Measurements from ENCODE around the gene DRC7. TPM values are rescaled to one million over a fixed set of nuclear protein-coding genes. Genes with fewer than 3 reads are reported as not detected.
"Not testable (repeated sequence)": the region's sequence is repeated elsewhere in the genome, so short reads cannot be mapped to it uniquely, and the experiment has no call there.

The DRC7 gene
- total RNA-seq, 6 experiments from 2014 or later = not detected

- no peaks in the 10 kb centered on the region for H3K36me3 Mint-ChIP-seq (ENCODE audit: low read depth)
Observed at GRCh38 chr16:57742543-57742942, 47.9 kb downstream of the DRC7 start.

GRCh38 chr16:57743458-57743857, 48.9 kb downstream of the DRC7 start:
- Mint-ChIP-seq H3K27ac (no peak overlapping the region), H3K4me1 (ENCODE audit: low read depth) (no peaks in the 10 kb centered on the region)

More at GRCh38 chr16:57742543-57742942, 47.9 kb downstream of the DRC7 start:
- Mint-ChIP-seq H3K9me3 (no peaks in the 10 kb centered on the region), H3K27me3 (ENCODE audit: insufficient read depth) (no peaks in the 10 kb centered on the region; the same call in 1 of the 2 replicates), H3K4me3 (no peak overlapping the region), H3K4me1 (ENCODE audit: low read depth) (peaks cover 4% of the 10 kb centered on the region), H3K27ac (no peak overlapping the region)
- TF ChIP-seq CTCF (IDR thresholded peaks at IDR 0.05) = no peak
- no peak for DNase-seq

GRCh38 chr16:57743886-57744641, 49.5 kb downstream of the DRC7 start:
- Mint-ChIP-seq H3K36me3 (ENCODE audit: low read depth) (no peaks in the 10 kb centered on the region), H3K4me1 (ENCODE audit: low read depth) (no peaks in the 10 kb centered on the region), H3K27me3 (ENCODE audit: insufficient read depth) (no peaks in the 10 kb centered on the region; the same call in 1 of the 2 replicates), H3K9me3 (no peaks in the 10 kb centered on the region), H3K4me3 (no peak overlapping the region), H3K27ac (no peak overlapping the region)
- DNase-seq = no peak
- no peak for TF ChIP-seq CTCF (IDR thresholded peaks at IDR 0.05)

More at GRCh38 chr16:57743458-57743857, 48.9 kb downstream of the DRC7 start:
- H3K27me3 Mint-ChIP-seq (ENCODE audit: insufficient read depth) = no peaks in the 10 kb centered on the region; the same call in 1 of the 2 replicates
- DNase-seq = no peak
- H3K4me3 Mint-ChIP-seq = no peak overlapping the region
- no peaks in the 10 kb centered on the region for H3K9me3 Mint-ChIP-seq
- TF ChIP-seq CTCF (IDR thresholded peaks at IDR 0.05) = peak; percentile 18; the same call in 1 of the 2 replicates
- no peaks in the 10 kb centered on the region for H3K36me3 Mint-ChIP-seq (ENCODE audit: low read depth)

- Mint-ChIP-seq H3K36me3 (ENCODE audit: low read depth) (no peaks in the 10 kb centered on the region), H3K27ac (no peak overlapping the region), H3K4me1 (ENCODE audit: low read depth) (no peaks in the 10 kb centered on the region), H3K9me3 (no peaks in the 10 kb centered on the region), H3K4me3 (no peak overlapping the region), H3K27me3 (ENCODE audit: insufficient read depth) (no peaks in the 10 kb centered on the region; the same call in 1 of the 2 replicates)
- no peak for TF ChIP-seq CTCF (IDR thresholded peaks at IDR 0.05)
- DNase-seq = no peak
Observed at GRCh38 chr16:57744642-57744903, 50.0 kb downstream of the DRC7 start.

GRCh38 chr16:57745768-57746167, 51.2 kb downstream of the DRC7 start:
- H3K4me3 Mint-ChIP-seq = no peak overlapping the region
- peaks cover 1% of the 10 kb centered on the region for H3K27me3 Mint-ChIP-seq (ENCODE audit: insufficient read depth)
- H3K36me3 Mint-ChIP-seq (ENCODE audit: low read depth) = no peaks in the 10 kb centered on the region
- no peak overlapping the region for H3K27ac Mint-ChIP-seq
- no peaks in the 10 kb centered on the region for H3K9me3 Mint-ChIP-seq
- no peak for TF ChIP-seq CTCF (IDR thresholded peaks at IDR 0.05)
- DNase-seq = no peak
- no peaks in the 10 kb centered on the region for H3K4me1 Mint-ChIP-seq (ENCODE audit: low read depth)

- H3K9me3 Mint-ChIP-seq; H3K4me1 Mint-ChIP-seq (ENCODE audit: low read depth); H3K27me3 Mint-ChIP-seq (ENCODE audit: insufficient read depth); H3K4me3 Mint-ChIP-seq; DNase-seq; H3K27ac Mint-ChIP-seq; H3K36me3 Mint-ChIP-seq (ENCODE audit: low read depth): not testable (repeated sequence)
Observed at GRCh38 chr16:57746316-57746715, 51.7 kb downstream of the DRC7 start.
